Liver (tissue), 9 donors: ENCODE measurements around the gene PAXX. TPM values are rescaled to one million over a fixed set of nuclear protein-coding genes. Genes with fewer than 3 reads are reported as not detected.

Experiments used
- DNase-seq: peaks from one replicate; pipeline ENCODE4 v3.0.0-alpha.2; 2017; ENCODE audit warnings: low spot score
- H3K27ac ChIP-seq, 2 donors: one replicate each; pipeline ENCODE4 v1.7.0; 2013; ENCODE audit warnings: inconsistent platforms in 2 of 2, low read length in 2 of 2, control low read depth in 1 of 2, low read depth in 1 of 2, mild to moderate bottlenecking in 1 of 2
- H3K27me3 ChIP-seq, 4 donors: one replicate each; pipeline versions ENCODE4 v1.6.1 to v1.7.0; 2013; ENCODE audit warnings: low read length in 3 of 4, inconsistent platforms in 1 of 4, mild to moderate bottlenecking in 1 of 4, moderate library complexity in 1 of 4; ENCODE audit not compliant: control insufficient read depth in 4 of 4, insufficient read depth in 4 of 4
- H3K36me3 ChIP-seq, 4 donors: one replicate each; pipeline versions ENCODE4 v1.6.1 to v1.7.0; 2013; ENCODE audit warnings: low read length in 3 of 4, mild to moderate bottlenecking in 3 of 4, low read depth in 1 of 4, moderate library complexity in 1 of 4; ENCODE audit not compliant: control insufficient read depth in 4 of 4, insufficient read depth in 3 of 4
- H3K4me1 ChIP-seq, 4 donors: one replicate each; pipeline versions ENCODE4 v1.6.1 to v1.7.0; 2013; ENCODE audit warnings: low read length in 3 of 4, mild to moderate bottlenecking in 3 of 4, moderate library complexity in 1 of 4; ENCODE audit not compliant: control insufficient read depth in 4 of 4, insufficient read depth in 4 of 4
- H3K4me3 ChIP-seq, 3 donors: one replicate each; pipeline versions ENCODE4 v1.6.1 to v1.7.0; 2013; ENCODE audit warnings: low read length in 3 of 3, control low read depth in 1 of 3, low read depth in 1 of 3, mild to moderate bottlenecking in 1 of 3
- H3K9ac ChIP-seq, 2 donors: one replicate each; pipeline ENCODE4 v1.7.0; 2013; ENCODE audit warnings: low read length in 2 of 2, mild to moderate bottlenecking in 2 of 2, moderate library complexity in 2 of 2, control low read depth in 1 of 2, low read depth in 1 of 2
- H3K9me3 ChIP-seq, 4 donors: one replicate each; pipeline versions ENCODE4 v1.6.1 to v1.7.0; 2013; ENCODE audit warnings: low read length in 3 of 4; ENCODE audit not compliant: control insufficient read depth in 4 of 4
- ATF3 ChIP-seq: IDR thresholded peaks from 2 replicates; pipeline ENCODE4 v1.6.1; 2016; ENCODE audit warnings: antibody characterized with exemption
- CTCF ChIP-seq: fragments of 150-350 bp; IDR thresholded peaks from 2 replicates; pipeline ENCODE4 v1.5.1; 2017; ENCODE audit warnings: improper control_type of control experiment, low read depth, low read length; ENCODE audit not compliant: missing input control
- EGR1 ChIP-seq, 2 donors: IDR thresholded peaks; 2 replicates each; pipeline ENCODE4 v1.6.1; 2016 to 2018; ENCODE audit warnings: antibody characterized with exemption in 2 of 2, low read depth in 2 of 2
- FOXA1 ChIP-seq: IDR thresholded peaks from 2 replicates; pipeline ENCODE4 v1.6.1; 2016; ENCODE audit warnings: antibody characterized with exemption
- FOXA2 ChIP-seq: IDR thresholded peaks from 2 replicates; pipeline ENCODE4 v1.6.1; 2016; ENCODE audit warnings: antibody characterized with exemption
- GABPA ChIP-seq, 2 donors: IDR thresholded peaks in 1 of 2; conservative IDR thresholded peaks in 1 of 2; 2 replicates each; pipeline ENCODE4 v1.6.1; 2016; ENCODE audit warnings: antibody characterized with exemption in 2 of 2, mild to moderate bottlenecking in 1 of 2, moderate library complexity in 1 of 2
- HNF4A ChIP-seq, 2 donors: conservative IDR thresholded peaks; 2 replicates each; pipeline ENCODE4 v1.6.1; 2016; ENCODE audit warnings: antibody characterized with exemption in 2 of 2, mild to moderate bottlenecking in 2 of 2
- HNF4G ChIP-seq: IDR thresholded peaks from 2 replicates; pipeline ENCODE4 v1.6.1; 2016; ENCODE audit warnings: antibody characterized with exemption
- JUND ChIP-seq, 2 donors: IDR thresholded peaks; 2 replicates each; pipeline ENCODE4 v1.6.1; 2016; ENCODE audit warnings: antibody characterized with exemption in 2 of 2
- MAX ChIP-seq: IDR thresholded peaks from 2 replicates; pipeline ENCODE4 v1.6.1; 2016; ENCODE audit warnings: antibody characterized with exemption
- NR2F2 ChIP-seq: IDR thresholded peaks from 2 replicates; pipeline ENCODE4 v1.6.1; 2016; ENCODE audit warnings: antibody characterized with exemption
- RAD21 ChIP-seq, 2 donors: IDR thresholded peaks; 2 replicates each; pipeline ENCODE4 v1.6.1; 2016; ENCODE audit warnings: antibody characterized with exemption in 2 of 2, mild to moderate bottlenecking in 2 of 2
- REST ChIP-seq: IDR thresholded peaks from 2 replicates; pipeline ENCODE4 v1.6.1; 2016; ENCODE audit warnings: antibody characterized with exemption, mild to moderate bottlenecking
- RXRA ChIP-seq, 2 donors: IDR thresholded peaks; 2 replicates each; pipeline ENCODE4 v1.6.1; 2017 to 2018; ENCODE audit warnings: antibody characterized with exemption in 2 of 2, mild to moderate bottlenecking in 1 of 2
- SP1 ChIP-seq: IDR thresholded peaks from 2 replicates; pipeline ENCODE4 v1.6.1; 2018; ENCODE audit warnings: antibody characterized with exemption, mild to moderate bottlenecking
- TAF1 ChIP-seq: conservative IDR thresholded peaks from 2 replicates; pipeline ENCODE4 v1.6.1; 2016; ENCODE audit warnings: antibody characterized with exemption, mild to moderate bottlenecking
- YY1 ChIP-seq: IDR thresholded peaks from 2 replicates; pipeline ENCODE4 v1.6.1; 2016; ENCODE audit warnings: antibody characterized with exemption, mild to moderate bottlenecking
- ZBTB33 ChIP-seq: IDR thresholded peaks from 2 replicates; pipeline ENCODE4 v1.6.1; 2016; ENCODE audit warnings: antibody characterized with exemption
- WGBS: extraction: QIAGEN DNeasy Blood & Tissue Kit; methylation state at CpG from one replicate; pipeline ENCODE4 v1.1.7; 2013; 5-methylcytosine and 5-hydroxymethylcytosine counted together
- polyA plus RNA-seq, 2 donors: library from polyadenylated mRNA; stranded (reverse) in 1 of 2; unstranded in 1 of 2; fragments of 200-250 nt in 1 of 2; fragments of >200 nt in 1 of 2; fragmentation: Nextera tagmentation in 1 of 2; extraction: Ambion mirVana in 1 of 2; gene quantifications; one replicate each; pipeline versions ENCODE4 v1.2.1 to v1.2.3, GENCODE V29; 2013 to 2015
- total RNA-seq, 2 donors: library from RNA; depleted of rRNA; stranded (reverse); fragments of >200 nt; gene quantifications; one replicate each; pipeline ENCODE4 v1.2.3, GENCODE V29; 2014
- donor health status: healthy.
- donor health status: healthy.
- donor health status: healthy.
- donor health status: healthy.
- donor health status: healthy.

Gene PAXX
- total and polyA plus RNA-seq, 4 donors, result 7.3 to 34.1 (median 19.2) TPM

- H3K9ac ChIP-seq, result no peak overlapping the region
- H3K36me3 ChIP-seq, result no peaks in the 10 kb centered on the region
- H3K9me3 ChIP-seq, result no peaks in the 10 kb centered on the region
- H3K4me1 ChIP-seq, result peaks cover 0 to 2% (median 0%) of the 10 kb centered on the region in 4 donors
- H3K4me3 ChIP-seq, result no peak overlapping the region
- H3K27me3 ChIP-seq, result no peaks in the 10 kb centered on the region
- H3K27ac ChIP-seq, result no peak overlapping the region
- DNase-seq, result no peak
- TF ChIP-seq RAD21 (IDR thresholded peaks at IDR 0.05) (no peak), HNF4G (no peak), FOXA2 (no peak), HNF4A (conservative IDR thresholded peaks at IDR 0.05) (no peak), REST (no peak), MAX (no peak), RXRA (IDR thresholded peaks at IDR 0.05) (no peak), GABPA (IDR thresholded peaks at IDR 0.05 in 1 of 2, conservative IDR thresholded peaks at IDR 0.05 in 1 of 2) (no peak), CTCF (no peak), ATF3 (no peak), NR2F2 (no peak), SP1 (no peak), FOXA1 (no peak), JUND (IDR thresholded peaks at IDR 0.05) (no peak), ZBTB33 (no peak), EGR1 (IDR thresholded peaks at IDR 0.05; ENCODE audit: low read depth in 2 of 2) (no peak), YY1 (no peak), TAF1 (no peak)
- 83% methylated on average over 26 of the region's 26 CpGs for WGBS
These were observed 27.3 kb upstream of the PAXX start for GRCh38 chr9:136964833-136965422.
